Heart right ventricle (tissue), 16 donors: ENCODE data around the gene FBXO21. TPM values are rescaled to one million over a fixed set of nuclear protein-coding genes. Genes with fewer than 3 reads are reported as not detected.
"Not testable (repeated sequence)": the region's sequence is repeated elsewhere in the genome, so short reads cannot be mapped to it uniquely, and the experiment has no call there.

Experiments used
- ATAC-seq, 8 donors: fragments of 200-7000 bp; cut with Tn5 transposase; one replicate each; pipeline ENCODE4 v1.9.1; 2020; ENCODE audit warnings: mild to moderate bottlenecking in 8 of 8, moderate library complexity in 8 of 8, moderate number of reproducible peaks in 1 of 8
- DNase-seq, 2 donors: peaks; one replicate each; pipeline ENCODE4 v3.0.0-alpha.2; 2020
- H3K27ac ChIP-seq, 10 donors: fragments of 200-600 bp; sonication (generic) in 2 of 10; one replicate each; pipeline versions ENCODE4 v1.5.0 to v1.8.0; 2020 to 2022; ENCODE audit warnings: mild to moderate bottlenecking in 3 of 10
- H3K27me3 ChIP-seq, 7 donors: fragments of 200-600 bp; one replicate each; pipeline ENCODE4 v1.8.0; 2021 to 2022; ENCODE audit warnings: mild to moderate bottlenecking in 2 of 7
- H3K36me3 ChIP-seq, 9 donors: fragments of 200-600 bp; sonication (generic) in 1 of 9; one replicate each; pipeline versions ENCODE4 v1.5.0 to v1.8.0; 2020 to 2022; ENCODE audit warnings: mild to moderate bottlenecking in 2 of 9
- H3K4me1 ChIP-seq, 9 donors: fragments of 200-600 bp; sonication (generic) in 1 of 9; one replicate each; pipeline versions ENCODE4 v1.5.0 to v1.8.0; 2020 to 2022; ENCODE audit warnings: mild to moderate bottlenecking in 4 of 9
- H3K4me3 ChIP-seq, 10 donors: fragments of 200-600 bp; sonication (generic) in 2 of 10; one replicate each; pipeline versions ENCODE4 v1.5.0 to v1.8.0; 2020 to 2022; ENCODE audit warnings: mild to moderate bottlenecking in 7 of 10, moderate library complexity in 2 of 10
- H3K9me3 ChIP-seq, 11 donors: fragments of 200-600 bp in 10 of 11; sonication (generic) in 2 of 11; one replicate each; pipeline versions ENCODE4 v1.5.0 to v1.8.0; 2013 to 2022; ENCODE audit warnings: mild to moderate bottlenecking in 2 of 11, control low read depth in 1 of 11, moderate library complexity in 1 of 11
- WGBS, 2 donors: extraction: QIAGEN DNeasy Blood & Tissue Kit; methylation state at CpG; one replicate each; pipeline ENCODE4 v1.1.7; 2013; ENCODE audit warnings: inconsistent platforms in 1 of 2; 5-methylcytosine and 5-hydroxymethylcytosine counted together
- intact Hi-C, 10 donors: fragments of 100-400 bp; cut with DNase I; formaldehyde crosslinking; loops; one replicate each; pipeline versions ENCODE4 v1.11.1 to v1.14.2; 2022
- polyA plus RNA-seq, 2 donors: library from polyadenylated mRNA; stranded (reverse); fragments of 200-250 nt; gene quantifications; one replicate each; pipeline ENCODE4 v1.2.3, GENCODE V29; 2013
- total RNA-seq, 10 donors: library from RNA; stranded (reverse); fragmentation: NEBNext Ultra II Directional in 3 of 10; extraction: Animal tissue kit (Norgen Biotek cat#: 25700) in 3 of 10; gene quantifications; one replicate each; pipeline versions ENCODE4 v1.2.1 to v1.2.4, GENCODE V29; 2021 to 2023
- TF ChIP-seq, protein P1 (sequence below), 9 donors: fragments of 200-600 bp; sonication (generic) in 2 of 9; IDR thresholded peaks; one replicate each; pipeline versions ENCODE4 v1.5.0 to v1.8.0; 2021 to 2022; ENCODE audit warnings: antibody characterized with exemption in 9 of 9, mild to moderate bottlenecking in 5 of 9, moderate library complexity in 1 of 9
- donor health status: Arrhythmogenic right ventricular cardiomyopathy.
- donor health status: ischemic (EF 13 %, LVEDD 7.1; RV severe dilation, severe dysfunction).
- donor health status: healthy with polysubstance abuse.
- donor health status: DM: no; HTN: yes; CAD: no.
- donor health status: DM: no; HTN: no; CAD: no.
- donor health status: ischemic (EF 25% LVEDD 6.9; RV normal size, moderate dysfunction).
- donor health status: ischemic (EF 25% LVEDD 5.7; RV mildly dilated, moderate dysfunction).
- donor health status: healthy.
- donor health status: DM: yes; HTN: yes; CAD: no.
- donor health status: Ischemic cardiomyopathy.
- donor health status: ischemic (EF 35%, LVEDD 5.7; RV mildly dilated, moderate dysfunction).
- donor health status: nonischemic (EF 11% LVEDD 7.7; RV severe dilation, severe dysfunction).
- donor health status: DM: yes; HTN: yes; CAD: no.
- donor health status: PGD.
- donor health status: ischemic (EF 29% LVEDD 5.4; RV normal size, mild dysfunction).
- donor health status: nonischemic (EF 23%, LVEDD 6.1; RV moderate dilation, normal function).

FBXO21 gene
- total and polyA plus RNA-seq, 12 donors = 10.2 to 75.1 (median 47.6) TPM

DNA sequence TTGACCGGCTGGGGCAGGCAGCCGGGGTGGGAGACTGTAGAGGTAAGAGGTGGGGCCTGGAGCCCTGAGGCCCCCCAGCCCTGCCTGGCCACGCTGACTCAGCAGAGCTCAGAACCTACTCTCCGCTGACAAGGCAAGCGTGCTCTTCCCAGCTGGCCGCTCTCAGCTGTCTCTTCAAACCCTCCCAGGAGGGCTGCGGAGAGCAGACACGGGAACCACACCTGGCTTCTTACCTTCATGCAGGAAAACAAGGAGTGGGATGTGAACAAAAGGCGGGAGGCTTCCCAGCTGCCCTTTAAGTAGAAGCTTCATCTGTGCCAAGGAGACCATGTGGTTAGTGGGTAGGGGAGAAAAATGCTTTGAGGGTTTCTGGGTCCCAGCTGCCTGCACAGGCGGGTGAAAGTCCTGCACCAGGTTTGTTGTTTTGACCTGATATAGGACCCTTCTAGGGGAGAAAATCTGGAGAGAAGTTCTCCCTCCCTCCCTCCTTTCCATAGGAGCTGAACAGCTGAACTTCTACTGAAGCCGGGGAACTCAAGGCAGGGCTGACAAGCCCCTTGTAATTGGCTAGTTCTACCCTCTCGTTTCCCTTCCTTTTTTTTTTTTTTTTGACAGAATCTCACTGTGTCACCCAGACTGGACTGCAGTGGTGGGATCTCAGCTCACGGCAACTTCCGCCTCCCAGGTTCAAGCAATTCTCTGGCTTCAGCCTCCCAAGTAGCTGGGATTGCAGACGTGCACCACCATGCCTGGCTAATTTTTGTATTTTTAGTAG is 78.3 kb downstream of the FBXO21 start:
- WGBS, 2 donors = 77 to 79% methylated on average over 15 of the region's 15 CpGs
- TF ChIP-seq, protein P1, sequence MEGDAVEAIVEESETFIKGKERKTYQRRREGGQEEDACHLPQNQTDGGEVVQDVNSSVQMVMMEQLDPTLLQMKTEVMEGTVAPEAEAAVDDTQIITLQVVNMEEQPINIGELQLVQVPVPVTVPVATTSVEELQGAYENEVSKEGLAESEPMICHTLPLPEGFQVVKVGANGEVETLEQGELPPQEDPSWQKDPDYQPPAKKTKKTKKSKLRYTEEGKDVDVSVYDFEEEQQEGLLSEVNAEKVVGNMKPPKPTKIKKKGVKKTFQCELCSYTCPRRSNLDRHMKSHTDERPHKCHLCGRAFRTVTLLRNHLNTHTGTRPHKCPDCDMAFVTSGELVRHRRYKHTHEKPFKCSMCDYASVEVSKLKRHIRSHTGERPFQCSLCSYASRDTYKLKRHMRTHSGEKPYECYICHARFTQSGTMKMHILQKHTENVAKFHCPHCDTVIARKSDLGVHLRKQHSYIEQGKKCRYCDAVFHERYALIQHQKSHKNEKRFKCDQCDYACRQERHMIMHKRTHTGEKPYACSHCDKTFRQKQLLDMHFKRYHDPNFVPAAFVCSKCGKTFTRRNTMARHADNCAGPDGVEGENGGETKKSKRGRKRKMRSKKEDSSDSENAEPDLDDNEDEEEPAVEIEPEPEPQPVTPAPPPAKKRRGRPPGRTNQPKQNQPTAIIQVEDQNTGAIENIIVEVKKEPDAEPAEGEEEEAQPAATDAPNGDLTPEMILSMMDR (IDR thresholded peaks at IDR 0.05) = no peak
- intact Hi-C loops = loop anchor here in 2 of 10 donors (10.0 kb wide), 2 partner anchors 87 to 407 kb away; no protein-coding TSS in a partner anchor

DNA sequence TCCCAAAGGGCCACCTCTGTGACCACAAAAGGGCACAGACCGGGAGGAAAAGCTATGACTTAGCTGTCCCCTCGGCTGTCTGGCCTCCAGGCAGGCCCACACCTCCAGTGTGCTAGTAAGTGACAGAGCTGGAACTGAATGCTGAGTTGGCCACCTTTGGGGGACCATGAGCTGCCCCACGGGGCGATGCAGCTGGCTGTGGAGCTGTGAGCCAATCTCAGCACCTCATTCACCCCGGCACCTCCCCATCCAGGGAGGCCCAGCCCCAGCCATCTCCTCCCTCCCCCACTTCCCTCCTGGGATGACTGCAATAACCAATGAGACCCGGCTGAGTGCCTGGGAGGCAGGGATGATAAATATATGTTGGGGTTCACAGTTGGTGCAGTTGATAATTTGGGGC is 78.9 kb downstream of the FBXO21 start:
- intact Hi-C loops = loop anchor here in 2 of 10 donors (10.0 kb wide), 2 partner anchors 87 to 407 kb away; no protein-coding TSS in a partner anchor
- Histone ChIP-seq H3K36me3 (no peaks in the 10 kb centered on the region), H3K4me1 (peaks cover 0 to 7% (median 0%) of the 10 kb centered on the region in 9 donors), H3K4me3 (no peak overlapping the region), H3K27me3 (no peaks in the 10 kb centered on the region), H3K27ac (no peak overlapping the region), H3K9me3 (no peaks in the 10 kb centered on the region)
- DNase-seq = no peak
- no peak for ATAC-seq
- TF ChIP-seq, protein P1 (IDR thresholded peaks at IDR 0.05) = no peak
- 43 to 61% methylated on average over 6 of the region's 6 CpGs for WGBS, 2 donors

More for the DNA sequence above, 78.3 kb downstream of the FBXO21 start:
- no peak for ATAC-seq
- no peak overlapping the region for H3K4me3 ChIP-seq
- H3K27me3 ChIP-seq = no peaks in the 10 kb centered on the region
- DNase-seq = no peak
- peaks cover 0 to 7% (median 0%) of the 10 kb centered on the region in 9 donors for H3K4me1 ChIP-seq
- H3K36me3 ChIP-seq = no peaks in the 10 kb centered on the region
- H3K27ac ChIP-seq = no peak overlapping the region
- H3K9me3 ChIP-seq = no peaks in the 10 kb centered on the region

DNA sequence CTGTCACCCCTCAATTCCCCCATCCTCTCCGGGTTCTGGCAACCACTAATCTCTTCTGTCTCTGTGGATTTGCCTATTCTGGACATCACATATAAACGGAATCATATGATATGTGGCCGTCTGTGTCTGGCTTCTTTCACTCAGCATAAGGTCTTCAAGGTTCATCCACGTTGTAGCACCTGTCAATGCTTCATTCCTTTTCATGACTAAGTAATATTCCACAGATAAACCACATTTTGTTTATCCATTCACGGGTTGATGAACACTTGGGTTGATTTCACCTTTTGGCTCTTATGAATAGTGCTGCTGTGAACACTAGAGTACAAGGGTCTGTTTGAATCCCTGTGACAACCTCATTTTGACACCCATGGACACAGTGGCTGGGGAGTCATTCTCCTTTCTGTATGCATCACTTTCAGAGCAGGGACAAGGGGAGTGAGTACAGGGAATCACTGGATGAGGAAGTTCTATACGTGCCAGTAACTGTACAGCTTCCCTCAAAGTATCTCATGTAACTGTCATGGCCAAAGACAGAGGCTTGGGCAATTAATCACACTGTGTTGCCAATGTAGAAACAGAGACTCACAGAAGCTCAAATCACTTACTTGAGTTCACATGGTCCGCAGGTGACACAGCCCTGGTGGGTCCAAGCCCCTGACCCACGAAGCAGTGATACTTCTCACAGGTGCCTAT is 80.2 kb downstream of the FBXO21 start:
- DNase-seq = no peak
- 80 to 81% methylated on average over 8 of the region's 8 CpGs for WGBS, 2 donors
- Histone ChIP-seq H3K27ac (no peak overlapping the region), H3K4me1 (peaks cover 0 to 7% (median 0%) of the 10 kb centered on the region in 9 donors), H3K9me3 (no peaks in the 10 kb centered on the region), H3K36me3 (no peaks in the 10 kb centered on the region), H3K27me3 (no peaks in the 10 kb centered on the region), H3K4me3 (no peak overlapping the region)
- ATAC-seq = no peak
- TF ChIP-seq, protein P1 (IDR thresholded peaks at IDR 0.05) = no peak
- intact Hi-C loops = loop anchor here in 2 of 10 donors (10.0 kb wide), 2 partner anchors 85 to 405 kb away; no protein-coding TSS in a partner anchor

- H3K36me3 ChIP-seq = no peaks in the 10 kb centered on the region
- intact Hi-C loops = no loop called here
- TF ChIP-seq, protein P1 (IDR thresholded peaks at IDR 0.05) = no peak
- no peak overlapping the region for H3K27ac ChIP-seq
- H3K27me3 ChIP-seq = peaks cover 0 to 7% (median 0%) of the 10 kb centered on the region in 7 donors
- no peak for ATAC-seq
- H3K4me3 ChIP-seq = no peak overlapping the region
- 77 to 86% methylated on average over 12 of the region's 12 CpGs for WGBS, 2 donors
- no peaks in the 10 kb centered on the region for H3K9me3 ChIP-seq
- DNase-seq = no peak
- H3K4me1 ChIP-seq = peaks cover 0 to 12% (median 0%) of the 10 kb centered on the region in 9 donors
These were observed 84.4 kb downstream of the FBXO21 start for GRCh38 chr12:117105902-117106301.

DNA sequence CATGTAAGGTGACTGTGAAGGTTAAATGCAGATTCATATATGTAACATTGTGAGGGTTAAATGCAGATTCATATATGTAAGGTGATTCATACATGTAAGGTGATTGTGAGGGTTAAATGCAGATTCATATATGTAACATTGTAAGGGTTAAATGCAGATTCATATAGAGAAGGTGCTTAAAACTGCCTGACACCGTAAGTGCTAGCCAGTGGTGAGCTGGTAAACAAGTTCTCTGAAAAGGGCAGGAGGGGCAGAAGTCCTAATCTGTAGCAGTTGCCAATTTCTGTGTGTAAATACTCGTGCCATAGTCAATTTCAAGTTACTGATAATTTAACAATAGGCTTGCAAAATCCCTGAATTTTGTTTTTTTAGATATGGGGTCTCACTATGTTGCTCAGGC is 86.3 kb downstream of the FBXO21 start:
- intact Hi-C loops = not testable (repeated sequence)

More for the DNA sequence above, 86.3 kb downstream of the FBXO21 start:
- WGBS, 2 donors = 25 to 53% methylated on average over 2 of the region's 2 CpGs
- not testable (repeated sequence) for H3K27ac ChIP-seq, ATAC-seq, H3K36me3 ChIP-seq, H3K4me3 ChIP-seq, H3K9me3 ChIP-seq, DNase-seq
- peaks cover 0 to 19% (median 9%) of the 10 kb centered on the region in 7 donors for H3K27me3 ChIP-seq
- H3K4me1 ChIP-seq = peaks cover 0 to 24% (median 8%) of the 10 kb centered on the region in 9 donors
